Measurements from ENCODE around the gene SLMAP. TPM values are rescaled to one million over a fixed set of nuclear protein-coding genes. Genes with fewer than 3 reads are reported as not detected.

The SLMAP gene
- polyA plus RNA-seq, 1 of the 3 experiments (the other 2 are of a cell fraction): 10.5 TPM

DNA sequence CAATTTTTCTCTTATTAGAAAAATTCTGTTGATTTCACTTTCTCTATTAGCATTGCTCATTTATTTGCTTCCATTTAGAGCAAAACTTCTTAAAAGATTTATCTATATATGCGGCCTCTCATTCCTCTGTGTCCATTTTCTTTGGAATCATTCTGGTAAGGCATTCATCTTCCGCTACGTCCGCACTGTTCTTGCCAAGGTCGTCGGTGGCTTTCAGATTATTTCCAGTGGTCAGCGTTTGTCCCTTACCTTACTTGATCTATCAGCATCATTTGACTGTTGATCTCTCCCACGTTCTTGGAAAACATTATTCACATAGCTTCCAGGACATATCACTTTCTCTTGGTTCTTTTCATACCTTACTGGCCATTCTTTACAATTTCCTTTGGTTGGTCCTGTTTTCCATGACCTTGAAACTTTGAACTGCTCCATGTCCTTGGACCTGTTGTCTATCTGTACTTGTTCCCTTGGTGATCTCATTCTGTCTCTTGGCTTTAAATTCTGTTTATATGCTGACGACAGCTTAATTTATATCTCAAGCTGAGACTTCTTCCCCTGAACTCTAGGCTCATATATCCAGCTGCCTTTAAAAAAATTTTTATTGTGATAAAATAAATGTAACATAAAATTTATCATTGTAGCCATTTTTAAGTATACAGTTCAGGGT is 54.5 kb downstream of the SLMAP start:
- TF ChIP-seq CTCF (IDR thresholded peaks at IDR 0.05): no peak
- TF ChIP-seq TEAD4 (IDR thresholded peaks at IDR 0.05; ENCODE audit: borderline replicate concordance, insufficient read depth): no peak
- TF ChIP-seq, protein P1, sequence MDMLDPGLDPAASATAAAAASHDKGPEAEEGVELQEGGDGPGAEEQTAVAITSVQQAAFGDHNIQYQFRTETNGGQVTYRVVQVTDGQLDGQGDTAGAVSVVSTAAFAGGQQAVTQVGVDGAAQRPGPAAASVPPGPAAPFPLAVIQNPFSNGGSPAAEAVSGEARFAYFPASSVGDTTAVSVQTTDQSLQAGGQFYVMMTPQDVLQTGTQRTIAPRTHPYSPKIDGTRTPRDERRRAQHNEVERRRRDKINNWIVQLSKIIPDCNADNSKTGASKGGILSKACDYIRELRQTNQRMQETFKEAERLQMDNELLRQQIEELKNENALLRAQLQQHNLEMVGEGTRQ (IDR thresholded peaks at IDR 0.05; ENCODE audit: borderline replicate concordance, low read depth, low read length): no peak
- TF ChIP-seq TAF1 (IDR thresholded peaks at IDR 0.05; ENCODE audit: borderline replicate concordance, low read depth, low read length): no peak
- Histone ChIP-seq H3K9ac (no peak overlapping the region), H3K9me2 (no peaks in the 10 kb centered on the region), H3K9me3 (peaks cover 3% of the 10 kb centered on the region), H3K4me1 (ENCODE audit: control insufficient read depth in 1 of 2, insufficient read depth in 2 of 2, low read depth in 1 of 2, low read length in 1 of 2) (0 out of 4 replicates have a peak, but pooled peaks cover 0 to under 1% of the 10 kb centered on the region in 2 experiments), H3K79me2 (ENCODE audit: insufficient read depth) (peaks cover 92% of the 10 kb centered on the region), H3K27ac (ENCODE audit: low read depth in 2 of 2, low read length in 1 of 2) (no peak overlapping the region), H2AFZ (ENCODE audit: low read depth) (no peak overlapping the region), H3K36me3 (replicated peaks in 1 of 2; ENCODE audit: control insufficient read depth in 1 of 2, insufficient read depth in 2 of 2, low read length in 1 of 2) (peaks cover 0 to 9% of the 10 kb centered on the region in 2 experiments), H4K20me1 (ENCODE audit: insufficient read depth) (peaks cover 41% of the 10 kb centered on the region), H3K27me3 (ENCODE audit: insufficient read depth) (no peaks in the 10 kb centered on the region), H3K4me3 (ENCODE audit: low read depth in 2 of 2, low read length in 1 of 2) (no peak overlapping the region), H3F3A (replicated peaks; ENCODE audit: insufficient read depth) (peaks cover 5% of the 10 kb centered on the region), H3K4me2 (no peak overlapping the region)
- CTCF ChIA-PET: interaction anchor here (1.7 kb wide), 1 partner anchor 15 kb away, joined by 3 read pairs; no protein-coding TSS in a partner anchor
- 89% methylated on average over 9 of the region's 9 CpGs for WGBS (ENCODE audit: low lambda C conversion rate)
- POLR2A ChIA-PET: no interaction called here
- DNase-seq: no peak

GRCh38 chr3:57815036-57815435 is 58.9 kb downstream of the SLMAP start:
- Histone ChIP-seq H2AFZ (ENCODE audit: low read depth) (no peak overlapping the region), H3K27ac (ENCODE audit: low read depth in 2 of 2, low read length in 1 of 2) (no peak overlapping the region), H3F3A (replicated peaks; ENCODE audit: insufficient read depth) (peaks cover 8% of the 10 kb centered on the region), H3K4me1 (ENCODE audit: control insufficient read depth in 1 of 2, insufficient read depth in 2 of 2, low read depth in 1 of 2, low read length in 1 of 2) (peaks cover 0 to 5% of the 10 kb centered on the region in 2 experiments; a peak in 2 of 4 replicates), H4K20me1 (ENCODE audit: insufficient read depth) (peaks cover 31% of the 10 kb centered on the region), H3K9ac (no peak overlapping the region), H3K9me3 (peaks cover 3% of the 10 kb centered on the region), H3K27me3 (ENCODE audit: insufficient read depth) (no peaks in the 10 kb centered on the region), H3K4me3 (ENCODE audit: low read depth in 2 of 2, low read length in 1 of 2) (no peak overlapping the region), H3K36me3 (replicated peaks in 1 of 2; ENCODE audit: control insufficient read depth in 1 of 2, insufficient read depth in 2 of 2, low read length in 1 of 2) (peaks cover 0 to 9% of the 10 kb centered on the region in 2 experiments), H3K79me2 (ENCODE audit: insufficient read depth) (peaks cover 89% of the 10 kb centered on the region), H3K9me2 (no peaks in the 10 kb centered on the region), H3K4me2 (no peak overlapping the region)
- POLR2A ChIA-PET: no interaction called here
- TF ChIP-seq FOXJ3 (CRISPR knock-in tag; IDR thresholded peaks at IDR 0.05): no peak
- no peak for TF ChIP-seq TEAD4 (IDR thresholded peaks at IDR 0.05; ENCODE audit: borderline replicate concordance, insufficient read depth)
- TF ChIP-seq RFX5 (IDR thresholded peaks at IDR 0.05; ENCODE audit: low read length): no peak
- no peak for TF ChIP-seq YY1 (IDR thresholded peaks at IDR 0.05; ENCODE audit: low read depth)
- no peak for TF ChIP-seq EP300 (IDR thresholded peaks at IDR 0.05; ENCODE audit: borderline replicate concordance in 1 of 2, low read depth in 1 of 2, low read length in 1 of 2)
- TF ChIP-seq, protein P2, sequence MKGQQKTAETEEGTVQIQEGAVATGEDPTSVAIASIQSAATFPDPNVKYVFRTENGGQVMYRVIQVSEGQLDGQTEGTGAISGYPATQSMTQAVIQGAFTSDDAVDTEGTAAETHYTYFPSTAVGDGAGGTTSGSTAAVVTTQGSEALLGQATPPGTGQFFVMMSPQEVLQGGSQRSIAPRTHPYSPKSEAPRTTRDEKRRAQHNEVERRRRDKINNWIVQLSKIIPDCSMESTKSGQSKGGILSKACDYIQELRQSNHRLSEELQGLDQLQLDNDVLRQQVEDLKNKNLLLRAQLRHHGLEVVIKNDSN (IDR thresholded peaks at IDR 0.05; ENCODE audit: borderline replicate concordance, low read depth): no peak
- no peak for TF ChIP-seq FOSL2 (IDR thresholded peaks at IDR 0.05; ENCODE audit: borderline replicate concordance, low read depth)
- no peak for TF ChIP-seq FOXM1 (IDR thresholded peaks at IDR 0.05; ENCODE audit: low read depth)
- no peak for TF ChIP-seq CTCF (IDR thresholded peaks at IDR 0.05)
- no peak for TF ChIP-seq RCOR1 (IDR thresholded peaks at IDR 0.05; ENCODE audit: low read length)
- TF ChIP-seq EZH2phosphoT487 (IDR thresholded peaks at IDR 0.05; ENCODE audit: borderline replicate concordance, low read depth): no peak
- TF ChIP-seq PBX3 (IDR thresholded peaks at IDR 0.05): no peak
- no peak for TF ChIP-seq ELF1 (IDR thresholded peaks at IDR 0.05)
- no peak for TF ChIP-seq MAX (IDR thresholded peaks at IDR 0.05; ENCODE audit: low read depth)
- CTCF ChIA-PET: interaction anchor here (1.3 kb wide), 1 partner anchor 13 kb away, joined by 4 read pairs; no protein-coding TSS in a partner anchor
- no peak for DNase-seq
- 96% methylated on average over 6 of the region's 6 CpGs for WGBS (ENCODE audit: low lambda C conversion rate)

Data from SK-N-SH (cell line).